IMR-90 (cell line): ENCODE data around the gene FLT1. TPM values are rescaled to one million over a fixed set of nuclear protein-coding genes. Genes with fewer than 3 reads are reported as not detected.

ENCODE experiments used
- ATAC-seq: fragments of 200-7000 bp; cut with Tn5 transposase; 2 replicates; pipeline ENCODE4 v1.9.1; 2020; ENCODE audit warnings: low read depth, mild to moderate bottlenecking, moderate library complexity
- BruUV-seq: library from RNA; stranded (reverse); fragments of 400-500 nt; replicated peaks from 2 replicates; lab custom pipeline; 2021; lab: Mats Ljungman, UMichigan
- CTCF ChIA-PET: fragments of 300-600 bp; formaldehyde crosslinking; extraction: SDS; loops from one replicate; lab custom pipeline; 2021; ENCODE audit warnings: antibody characterized with exemption; lab: Yijun Ruan, JAX
- POLR2A ChIA-PET: fragments of 300-600 bp; sonication (Branson Sonifier 250); formaldehyde crosslinking; loops from one replicate; lab custom pipeline; 2022; ENCODE audit warnings: antibody characterized with exemption; ENCODE audit not compliant: unreplicated experiment; lab: Charles Lee
- DNase-seq: peaks from one replicate; pipeline ENCODE4 v3.0.0; 2013
- H2AFZ ChIP-seq: replicated peaks from 2 replicates; pipeline ENCODE3; 2013; ENCODE audit warnings: low read length, mild to moderate bottlenecking; ENCODE audit not compliant: poor library complexity
- H2AK5ac ChIP-seq: 2 replicates; pipeline ENCODE4 v1.6.1; 2013; ENCODE audit warnings: low read depth, low read length, inconsistent platforms
- H2AK9ac ChIP-seq: replicated peaks from 2 replicates; pipeline ENCODE3; 2013; ENCODE audit warnings: mild to moderate bottlenecking, low read depth, low read length, moderate library complexity; ENCODE audit not compliant: poor library complexity
- H2BK120ac ChIP-seq: 2 replicates; pipeline ENCODE4 v1.6.1; 2013; ENCODE audit warnings: low read depth, low read length, inconsistent platforms
- H2BK15ac ChIP-seq: 3 replicates; pipeline ENCODE4 v1.6.1; 2013; ENCODE audit warnings: low read depth, low read length, inconsistent platforms
- H2BK20ac ChIP-seq: 2 replicates; pipeline ENCODE4 v1.6.1; 2013; ENCODE audit warnings: low read depth, mild to moderate bottlenecking, inconsistent platforms, low read length, moderate library complexity
- H2BK5ac ChIP-seq: 2 replicates; pipeline ENCODE4 v1.6.1; 2013; ENCODE audit warnings: mild to moderate bottlenecking, low read depth, low read length, inconsistent platforms; ENCODE audit not compliant: poor library complexity, severe bottlenecking
- H3K14ac ChIP-seq: replicated peaks from 2 replicates; pipeline ENCODE4 v1.6.1; 2013; ENCODE audit warnings: low read depth, low read length, inconsistent platforms
- H3K18ac ChIP-seq: 2 replicates; pipeline ENCODE4 v1.6.1; 2013; ENCODE audit warnings: low read depth, low read length, control low read depth
- H3K23ac ChIP-seq: 2 replicates; pipeline ENCODE4 v1.6.1; 2013; ENCODE audit warnings: low read depth, low read length, inconsistent platforms
- H3K27ac ChIP-seq: 2 replicates; pipeline ENCODE4 v1.5.1; 2013; ENCODE audit warnings: mild to moderate bottlenecking, control low read depth, low read length; ENCODE audit not compliant: insufficient read depth
- H3K27me3 ChIP-seq: 2 replicates; pipeline ENCODE4 v1.6.1; 2013; ENCODE audit warnings: low read length; ENCODE audit not compliant: control insufficient read depth, insufficient read depth
- H3K36me3 ChIP-seq: 2 replicates; pipeline ENCODE4 v1.6.1; 2013; ENCODE audit warnings: low read length, mixed read lengths; ENCODE audit not compliant: control insufficient read depth, insufficient read depth
- H3K4ac ChIP-seq: 2 replicates; pipeline ENCODE4 v1.6.1; 2013; ENCODE audit warnings: low read depth, low read length, inconsistent platforms
- H3K4me1 ChIP-seq: 2 replicates; pipeline ENCODE4 v1.6.1; 2013; ENCODE audit warnings: low read length, mixed read lengths; ENCODE audit not compliant: control insufficient read depth, insufficient read depth
- H3K4me2 ChIP-seq: 2 replicates; pipeline ENCODE4 v1.6.1; 2013; ENCODE audit warnings: low read depth, mild to moderate bottlenecking, control low read depth, low read length, moderate library complexity
- H3K4me3 ChIP-seq: 2 replicates; pipeline ENCODE4 v1.5.1; 2013; ENCODE audit warnings: low read depth, mild to moderate bottlenecking, control low read depth, low read length, moderate library complexity; ENCODE audit not compliant: insufficient read depth
- H3K56ac ChIP-seq: 2 replicates; pipeline ENCODE4 v1.6.1; 2013; ENCODE audit warnings: low read length, inconsistent platforms; ENCODE audit not compliant: insufficient read depth; ENCODE audit errors: extremely low read depth
- H3K79me1 ChIP-seq, 2 experiments: 2 replicates each; pipeline ENCODE4 v1.6.1; 2013; ENCODE audit warnings: low read length in 2 of 2, inconsistent platforms in 1 of 2, low read depth in 1 of 2
- H3K9ac ChIP-seq: 2 replicates; pipeline ENCODE4 v1.6.1; 2013; ENCODE audit warnings: low read depth, low read length, control low read depth
- H3K9me1 ChIP-seq: 2 replicates; pipeline ENCODE4 v1.6.1; 2013; ENCODE audit warnings: low read length, inconsistent platforms; ENCODE audit not compliant: insufficient read depth
- H3K9me3 ChIP-seq: 2 replicates; pipeline ENCODE4 v1.6.1; 2013; ENCODE audit warnings: low read length; ENCODE audit not compliant: control insufficient read depth, insufficient read depth
- H4K20me1 ChIP-seq: 2 replicates; pipeline ENCODE4 v1.6.1; 2013; ENCODE audit warnings: low read length, inconsistent platforms; ENCODE audit not compliant: insufficient read depth
- H4K5ac ChIP-seq: 2 replicates; pipeline ENCODE4 v1.6.1; 2013; ENCODE audit warnings: mild to moderate bottlenecking, low read depth, low read length, control low read depth
- H4K8ac ChIP-seq, 2 experiments: 2 replicates each; pipeline ENCODE4 v1.6.1; 2013; ENCODE audit warnings: low read depth in 2 of 2, low read length in 2 of 2, control low read depth in 1 of 2, inconsistent platforms in 1 of 2
- H4K91ac ChIP-seq: 2 replicates; pipeline ENCODE4 v1.6.1; 2013; ENCODE audit warnings: low read depth, low read length, inconsistent platforms; ENCODE audit not compliant: insufficient read depth
- BHLHE40 ChIP-seq: fragments of 150-350 bp; IDR thresholded peaks from 2 replicates; pipeline ENCODE4 v1.6.1; 2016; ENCODE audit warnings: mild to moderate bottlenecking, low read depth, low read length
- CEBPB ChIP-seq: IDR thresholded peaks from 2 replicates; pipeline ENCODE4 v1.6.1; 2012; ENCODE audit warnings: low read depth, low read length, improper control_type of control experiment
- FOS ChIP-seq: fragments of 150-350 bp; IDR thresholded peaks from 2 replicates; pipeline ENCODE4 v1.6.1; 2016; ENCODE audit warnings: low read depth, low read length
- MAFK ChIP-seq: IDR thresholded peaks from 2 replicates; pipeline ENCODE4 v1.6.1; 2012; ENCODE audit warnings: low read depth, low read length, improper control_type of control experiment
- MXI1 ChIP-seq: IDR thresholded peaks from 2 replicates; pipeline ENCODE4 v1.6.1; 2012; ENCODE audit warnings: low read depth, mild to moderate bottlenecking, low read length, moderate library complexity, borderline replicate concordance
- NFE2L2 ChIP-seq: fragments of 150-350 bp; IDR thresholded peaks from 2 replicates; pipeline ENCODE4 v1.6.1; 2016; ENCODE audit warnings: low read depth, mild to moderate bottlenecking, low read length
- POLR2A ChIP-seq: IDR thresholded peaks from 2 replicates; pipeline ENCODE4 v1.6.1; 2012; ENCODE audit warnings: mild to moderate bottlenecking, low read depth, low read length
- RAD21 ChIP-seq: IDR thresholded peaks from 2 replicates; pipeline ENCODE4 v1.6.1; 2012; ENCODE audit warnings: low read length, improper control_type of control experiment
- RFX5 ChIP-seq: IDR thresholded peaks from 2 replicates; pipeline ENCODE4 v1.8.0; 2012; ENCODE audit warnings: low read depth, mild to moderate bottlenecking, low read length, moderate library complexity
- SMC3 ChIP-seq: fragments of 150-350 bp; IDR thresholded peaks from 2 replicates; pipeline ENCODE4 v1.6.1; 2016; ENCODE audit warnings: low read depth, mild to moderate bottlenecking, antibody characterized with exemption, low read length, moderate library complexity
- WGBS, 2 experiments: methylation state at CpG; one replicate each; pipeline versions ENCODE4 v1.1.5 to v1.1.7; 2013; ENCODE audit warnings: missing lambda C conversion rate in 2 of 2; ENCODE audit not compliant: insufficient read length in 1 of 2; ENCODE audit errors: extremely low coverage in 2 of 2; 5-methylcytosine and 5-hydroxymethylcytosine counted together
- dilution Hi-C: fragments of 300-500 bp; cut with HindIII; formaldehyde crosslinking; loops from one replicate; pipeline ENCODE4 v1.14.3; 2018; ENCODE audit warnings: low sequenced_read_pairs; ENCODE audit not compliant: unreplicated experiment
- in situ Hi-C: fragments of 300-500 bp; cut with MboI; formaldehyde crosslinking; loops from 3 replicates; pipeline ENCODE4 v1.14.3; 2019; ENCODE audit warnings: low sequenced_read_pairs, inconsistent platforms, mixed read lengths
- intact Hi-C: fragments of 100-400 bp; cut with micrococcal nuclease; formaldehyde crosslinking; loops from 2 replicates; pipeline ENCODE4 v1.10.0; 2022
- polyA plus RNA-seq, 3 experiments: library from polyadenylated mRNA; depleted of rRNA; stranded (reverse); fragments of >200 nt; gene quantifications; 2 replicates each; pipeline ENCODE4 v1.2.3, GENCODE V29; 2012; ENCODE audit warnings: low replicate concordance in 1 of 3
- total RNA-seq: library from RNA; depleted of rRNA; stranded (reverse); fragments of >200 nt; gene quantifications from 2 replicates; pipeline ENCODE4 v1.2.3, GENCODE V29; 2012
- TF ChIP-seq, protein P1 (sequence below): conservative IDR thresholded peaks from 2 replicates; pipeline ENCODE4 v1.5.1; 2012; ENCODE audit warnings: mild to moderate bottlenecking, low read depth, low read length, improper control_type of control experiment
- TF ChIP-seq, protein P2 (sequence below): fragments of 150-350 bp; IDR thresholded peaks from 2 replicates; pipeline ENCODE4 v1.6.1; 2016; ENCODE audit warnings: low read depth, mild to moderate bottlenecking, low read length, moderate library complexity, borderline replicate concordance

The FLT1 gene
- total and polyA plus RNA-seq, 2 of the 4 experiments (the other 2 are of a cell fraction): 4.5 to 10.4 TPM

DNA sequence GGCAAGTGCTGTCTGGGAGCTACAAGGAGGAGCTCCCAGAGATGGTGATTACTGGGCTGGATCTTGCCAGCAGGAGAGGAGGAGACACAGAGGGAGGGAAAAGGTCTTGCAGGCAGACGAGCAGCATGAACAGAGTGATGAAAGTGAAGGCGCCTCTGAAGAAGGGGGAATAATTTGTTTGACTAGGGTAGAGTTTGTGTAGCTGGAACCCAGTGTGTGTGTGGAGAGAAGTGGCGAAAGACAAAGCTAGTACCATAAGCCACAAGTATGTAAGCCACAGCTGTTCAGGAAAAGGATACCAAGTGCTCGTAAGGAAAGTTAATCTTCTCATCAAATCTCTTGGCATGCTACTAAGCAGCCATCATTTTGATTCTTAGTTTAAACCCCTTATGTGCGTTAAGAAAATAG, 5.4 kb downstream of the FLT1 start:
- ATAC-seq: peak; percentile 24; the same call in 1 of the 2 replicates
- Histone ChIP-seq H3K36me3 (no peaks in the 10 kb centered on the region), H2BK15ac (no peak overlapping the region), H4K20me1 (peaks cover 8% of the 10 kb centered on the region; the same call in 1 of the 2 replicates), H3K18ac (no peak overlapping the region), H3K27ac (no peak overlapping the region), H2BK20ac (no peak overlapping the region), H3K56ac (no peak overlapping the region), H4K8ac (no peak overlapping the region), H2BK5ac (no peak overlapping the region), H2BK120ac (no peak overlapping the region), H3K4me2 (no peak overlapping the region), H3K23ac (no peak overlapping the region), H4K91ac (no peak overlapping the region), H3K4ac (no peak overlapping the region), H3K9ac (no peak overlapping the region), H3K4me3 (no peak overlapping the region), H2AK5ac (peak overlapping the region; percentile 54; the same call in 1 of the 2 replicates), H3K79me1 (peaks cover 20 to 58% of the 10 kb centered on the region in 2 experiments; a peak in 2 of 4 replicates), H3K4me1 (peaks cover 7% of the 10 kb centered on the region), H3K14ac (no peak overlapping the region), H3K9me3 (no peaks in the 10 kb centered on the region), H4K5ac (no peak overlapping the region), H2AK9ac (no peak overlapping the region), H2AFZ (no peak overlapping the region), H3K9me1 (peaks cover 5% of the 10 kb centered on the region), H3K27me3 (peaks cover 10% of the 10 kb centered on the region; the same call in 1 of the 2 replicates)
- TF ChIP-seq CEBPB (no peak), RFX5 (no peak), SMC3 (no peak), FOS (no peak), POLR2A (no peak), BHLHE40 (no peak), NFE2L2 (no peak), MAFK (no peak), RAD21 (no peak), MXI1 (no peak)
- TF ChIP-seq, protein P1, sequence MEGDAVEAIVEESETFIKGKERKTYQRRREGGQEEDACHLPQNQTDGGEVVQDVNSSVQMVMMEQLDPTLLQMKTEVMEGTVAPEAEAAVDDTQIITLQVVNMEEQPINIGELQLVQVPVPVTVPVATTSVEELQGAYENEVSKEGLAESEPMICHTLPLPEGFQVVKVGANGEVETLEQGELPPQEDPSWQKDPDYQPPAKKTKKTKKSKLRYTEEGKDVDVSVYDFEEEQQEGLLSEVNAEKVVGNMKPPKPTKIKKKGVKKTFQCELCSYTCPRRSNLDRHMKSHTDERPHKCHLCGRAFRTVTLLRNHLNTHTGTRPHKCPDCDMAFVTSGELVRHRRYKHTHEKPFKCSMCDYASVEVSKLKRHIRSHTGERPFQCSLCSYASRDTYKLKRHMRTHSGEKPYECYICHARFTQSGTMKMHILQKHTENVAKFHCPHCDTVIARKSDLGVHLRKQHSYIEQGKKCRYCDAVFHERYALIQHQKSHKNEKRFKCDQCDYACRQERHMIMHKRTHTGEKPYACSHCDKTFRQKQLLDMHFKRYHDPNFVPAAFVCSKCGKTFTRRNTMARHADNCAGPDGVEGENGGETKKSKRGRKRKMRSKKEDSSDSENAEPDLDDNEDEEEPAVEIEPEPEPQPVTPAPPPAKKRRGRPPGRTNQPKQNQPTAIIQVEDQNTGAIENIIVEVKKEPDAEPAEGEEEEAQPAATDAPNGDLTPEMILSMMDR: no peak
- TF ChIP-seq, protein P2, sequence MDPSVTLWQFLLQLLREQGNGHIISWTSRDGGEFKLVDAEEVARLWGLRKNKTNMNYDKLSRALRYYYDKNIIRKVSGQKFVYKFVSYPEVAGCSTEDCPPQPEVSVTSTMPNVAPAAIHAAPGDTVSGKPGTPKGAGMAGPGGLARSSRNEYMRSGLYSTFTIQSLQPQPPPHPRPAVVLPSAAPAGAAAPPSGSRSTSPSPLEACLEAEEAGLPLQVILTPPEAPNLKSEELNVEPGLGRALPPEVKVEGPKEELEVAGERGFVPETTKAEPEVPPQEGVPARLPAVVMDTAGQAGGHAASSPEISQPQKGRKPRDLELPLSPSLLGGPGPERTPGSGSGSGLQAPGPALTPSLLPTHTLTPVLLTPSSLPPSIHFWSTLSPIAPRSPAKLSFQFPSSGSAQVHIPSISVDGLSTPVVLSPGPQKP: no peak
- in situ Hi-C loops (no loop called here), dilution Hi-C loops (no loop called here), intact Hi-C loops (no loop called here)
- ChIA-PET CTCF (interaction anchor here (0.6 kb wide), 1 partner anchor 347 kb away, joined by 3 read pairs; no protein-coding TSS in a partner anchor), POLR2A (interaction anchor here (0.8 kb wide), 1 partner anchor 162 kb away, joined by 4 read pairs; no protein-coding TSS in a partner anchor)
- DNase-seq: peak; percentile 45
- no TSS peak for BruUV-seq
- 51% methylated on average over 2 of the region's 5 CpGs; no CpG with 5 or more reads in 1 of the 2 experiments for WGBS, 2 experiments
